Kidney tubule cell (primary cell): ENCODE results near the gene EYS.
A peak's percentile ranks its signal among the peaks of the same experiment; 100 is the strongest.
"Not testable (repeated sequence)": the region's sequence is repeated elsewhere in the genome, so short reads cannot be mapped to it uniquely, and the experiment has no call there.

Experiments used
- DNase-seq: peaks from one replicate; pipeline ENCODE4 v3.0.0-alpha.2; 2018; ENCODE audit warnings: low spot score

Gene EYS

DNA sequence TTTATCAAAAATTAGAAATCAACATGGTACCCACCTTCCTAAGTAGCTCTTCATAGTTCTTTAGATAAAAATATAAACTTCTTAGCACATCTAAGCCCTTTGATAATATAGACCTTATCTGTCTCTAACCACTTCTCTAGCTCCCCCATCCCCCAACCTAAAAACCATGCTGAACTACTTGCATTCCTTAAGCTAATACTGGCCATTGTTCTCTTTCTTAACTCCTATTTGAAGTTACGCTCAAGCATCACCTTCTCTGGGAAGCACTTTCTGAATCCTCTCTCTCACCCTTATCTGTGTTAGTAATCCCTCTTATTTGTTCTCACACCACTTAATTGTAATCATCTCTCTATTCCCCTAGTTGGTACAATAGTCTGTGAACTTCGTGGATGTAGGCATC is 1918.5 kb downstream of the EYS start:
- DNase-seq: no peak

DNA sequence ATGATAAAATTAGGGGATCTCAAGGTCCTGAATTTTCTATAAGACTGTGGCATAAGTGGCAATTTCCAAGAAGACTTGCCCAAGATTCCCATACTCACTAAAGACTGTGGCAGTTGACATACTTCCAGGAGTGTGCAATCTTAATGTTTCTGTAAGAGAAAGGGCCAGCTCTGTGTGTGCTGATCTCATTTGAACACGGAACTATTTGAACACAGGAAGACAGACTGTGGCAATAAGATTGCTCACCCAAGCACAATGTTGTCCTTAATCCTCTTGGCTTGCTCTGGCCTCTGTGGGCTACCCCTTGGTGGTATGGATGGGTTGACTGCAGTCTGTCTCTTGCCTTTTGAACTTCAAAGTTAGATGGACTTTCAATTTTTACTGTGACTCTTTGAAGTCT is 1920.0 kb downstream of the EYS start:
- DNase-seq: no peak

DNA sequence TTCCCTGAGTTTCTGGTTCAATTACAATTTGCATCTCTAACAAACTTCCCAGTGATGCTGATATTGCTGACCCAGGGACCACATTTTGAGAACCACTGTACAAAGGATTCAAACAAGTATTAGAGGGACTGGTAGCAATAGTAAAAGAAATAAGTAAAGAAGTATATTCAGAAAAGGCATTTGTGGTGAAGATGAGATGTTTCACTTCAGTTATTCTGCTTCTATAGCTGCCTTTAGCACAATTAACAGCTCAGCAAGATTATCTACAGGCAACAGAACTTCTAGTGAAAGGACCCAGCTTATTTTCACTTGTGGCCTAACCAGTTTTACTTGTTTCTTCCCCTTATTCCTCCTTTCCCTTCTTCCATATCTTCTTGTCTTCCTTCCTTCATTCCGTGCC is 1922.0 kb downstream of the EYS start:
- no peak for DNase-seq

DNA sequence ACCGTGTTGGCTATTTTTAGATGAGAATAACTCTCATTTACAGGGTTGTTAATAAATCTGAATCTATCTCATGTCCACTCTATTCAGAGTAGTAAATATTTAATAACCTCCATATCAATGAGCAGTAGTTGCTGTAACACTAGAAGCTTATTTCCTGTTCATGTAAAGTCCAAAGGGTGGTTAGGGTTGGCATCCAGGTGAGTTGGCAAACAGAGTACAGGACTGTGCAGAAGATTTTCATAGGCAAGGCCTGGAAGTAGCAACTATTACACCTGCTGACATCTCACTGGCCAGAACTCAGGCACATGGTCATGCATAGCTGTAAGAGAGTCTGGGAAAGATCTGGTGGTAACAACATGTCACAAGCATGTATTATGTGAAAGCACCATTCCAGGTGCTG is 1923.9 kb downstream of the EYS start:
- no peak for DNase-seq

DNA sequence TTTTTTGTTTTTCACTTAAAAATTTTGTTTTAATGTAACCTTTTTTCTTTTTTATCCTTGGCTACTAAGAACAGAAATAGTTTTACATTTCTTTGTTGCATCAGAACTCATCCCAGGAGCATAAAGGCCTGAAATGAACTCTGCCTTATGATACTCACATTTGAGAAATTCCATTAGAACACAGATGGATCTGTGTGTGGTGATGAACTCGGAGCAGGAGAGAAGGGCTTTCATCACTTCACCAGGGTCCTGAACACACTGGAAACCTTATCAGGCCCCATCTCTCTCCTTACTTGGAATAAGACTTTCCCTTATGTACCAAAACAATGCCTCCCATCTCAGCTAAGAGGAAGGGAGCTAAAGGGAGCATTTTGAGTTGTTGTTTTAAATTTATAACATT is 1932.1 kb downstream of the EYS start:
- no peak for DNase-seq

DNA sequence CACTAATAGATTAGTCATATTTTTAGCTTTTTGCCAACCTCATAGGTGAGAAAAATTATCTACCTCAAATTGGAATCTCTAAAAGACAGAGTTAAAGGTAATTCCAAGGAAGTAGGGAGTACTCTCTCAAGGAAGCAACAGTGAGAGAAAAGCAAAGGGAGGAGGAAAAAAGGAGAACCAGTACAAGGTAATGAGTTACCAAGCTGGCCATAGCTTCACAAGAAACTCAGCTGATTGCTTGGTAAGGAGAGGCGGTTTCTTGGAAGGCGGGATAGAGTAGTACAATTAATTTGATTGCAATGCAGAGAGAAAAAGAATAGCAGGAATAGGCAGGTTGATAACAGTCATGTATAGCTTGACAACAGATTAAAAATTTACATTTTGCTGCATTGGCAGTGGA is 1933.8 kb downstream of the EYS start:
- no peak for DNase-seq

DNA sequence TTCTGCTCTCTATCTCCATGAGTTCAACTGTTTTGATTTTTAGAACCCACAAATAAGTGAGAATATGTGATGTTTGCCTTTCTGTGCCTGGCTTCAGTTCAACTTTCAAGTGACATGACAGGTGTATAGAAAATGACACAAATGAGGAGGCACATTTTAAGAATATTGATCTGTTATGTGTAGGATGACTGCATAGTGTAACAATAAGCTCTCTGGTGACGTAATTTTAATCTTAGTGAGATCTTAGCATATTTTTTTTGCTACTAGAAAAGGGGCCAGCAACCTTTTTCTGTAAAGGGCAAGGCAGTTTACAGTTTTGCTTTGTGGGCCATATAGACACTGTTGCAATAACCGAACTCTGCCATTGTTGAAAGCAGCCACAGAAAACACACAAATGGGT is 1941.2 kb downstream of the EYS start:
- no peak for DNase-seq

DNA sequence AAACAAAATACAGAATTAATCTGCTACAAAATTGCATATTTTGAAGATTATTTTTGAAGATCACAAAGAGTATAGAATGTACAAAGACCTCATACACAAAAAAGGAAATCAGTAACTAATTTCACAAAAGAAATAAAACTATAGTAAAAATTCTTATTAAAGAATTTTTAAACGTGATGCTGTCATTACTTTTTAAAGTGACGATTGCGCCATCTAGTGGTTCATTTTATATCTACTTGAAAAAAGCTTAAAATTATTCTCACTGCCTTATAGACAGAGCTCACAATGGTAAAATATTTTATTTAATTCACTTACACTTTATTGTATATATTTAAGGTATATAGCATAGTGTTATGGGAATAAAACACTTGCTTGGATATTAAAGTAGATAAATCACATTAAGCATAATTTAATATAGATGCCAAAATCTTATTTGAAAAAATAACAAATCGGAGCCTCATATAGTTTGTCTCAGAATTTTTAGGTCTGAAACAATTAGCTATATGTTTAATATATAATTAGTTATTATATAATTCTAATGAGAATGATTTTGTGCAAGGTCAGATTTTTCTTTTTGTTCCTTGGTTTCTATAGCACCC is 1942.6 kb downstream of the EYS start:
- peak; percentile 66 for DNase-seq

DNA sequence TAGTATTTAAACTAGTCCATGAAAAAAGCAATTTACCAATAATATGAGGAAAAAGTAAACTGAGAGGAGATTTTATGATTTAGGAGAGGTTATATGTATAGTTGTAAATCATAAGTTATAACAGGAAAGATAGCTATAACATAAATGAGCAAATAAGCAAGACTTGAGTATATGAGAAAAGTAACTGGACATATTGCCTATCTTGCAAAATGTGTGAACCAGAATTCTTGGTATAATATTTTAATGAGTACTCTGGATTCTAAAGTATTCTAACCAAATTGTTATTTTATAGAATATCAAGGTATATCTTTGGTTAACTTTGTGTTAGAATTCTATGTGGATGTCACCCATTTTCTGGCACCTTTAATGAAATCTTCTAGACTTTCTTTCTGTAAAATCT is 1946.8 kb downstream of the EYS start:
- DNase-seq: no peak

DNA sequence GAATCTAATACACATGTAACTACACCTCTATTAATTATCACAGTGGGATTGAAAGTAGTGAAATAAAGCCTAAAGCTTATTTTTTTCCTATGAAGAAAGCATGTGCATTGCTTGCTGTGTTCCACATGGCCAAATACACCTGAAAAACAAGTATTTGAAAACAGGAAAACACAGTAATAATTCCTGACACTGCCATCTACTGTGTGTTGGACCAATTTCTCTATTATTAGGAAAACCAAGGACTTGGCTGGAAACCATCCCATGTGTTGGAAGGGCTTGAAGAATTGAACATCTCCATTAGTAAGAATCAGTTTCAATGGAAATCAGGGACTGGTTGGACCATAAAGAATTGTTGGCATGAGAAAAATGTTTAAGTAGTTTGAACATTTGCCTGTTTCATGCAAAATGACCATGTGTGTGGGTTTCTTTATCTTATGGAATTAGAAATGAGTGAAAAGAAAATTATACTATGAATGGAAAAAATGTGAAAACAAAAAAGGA is 1947.4 kb downstream of the EYS start:
- no peak for DNase-seq

DNA sequence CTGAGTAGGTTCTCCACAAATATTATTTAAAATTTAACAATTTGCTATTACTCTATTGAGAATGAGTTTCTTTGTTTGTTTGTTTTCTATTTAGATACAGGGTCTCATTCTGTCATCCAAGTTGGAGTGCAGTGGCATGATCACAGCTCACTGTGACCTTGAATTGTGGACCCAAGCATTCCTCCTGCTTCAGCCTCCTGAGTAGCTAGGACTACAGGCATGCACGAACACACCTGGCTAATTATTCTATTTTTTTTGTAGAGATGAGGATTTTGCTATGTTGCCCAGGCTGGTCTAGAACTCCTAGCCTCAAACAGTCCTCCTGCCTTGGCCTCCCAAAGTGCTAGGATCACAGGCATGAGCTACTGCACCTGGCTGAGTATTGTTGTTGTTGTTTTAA is 1949.2 kb downstream of the EYS start:
- no peak for DNase-seq

DNA sequence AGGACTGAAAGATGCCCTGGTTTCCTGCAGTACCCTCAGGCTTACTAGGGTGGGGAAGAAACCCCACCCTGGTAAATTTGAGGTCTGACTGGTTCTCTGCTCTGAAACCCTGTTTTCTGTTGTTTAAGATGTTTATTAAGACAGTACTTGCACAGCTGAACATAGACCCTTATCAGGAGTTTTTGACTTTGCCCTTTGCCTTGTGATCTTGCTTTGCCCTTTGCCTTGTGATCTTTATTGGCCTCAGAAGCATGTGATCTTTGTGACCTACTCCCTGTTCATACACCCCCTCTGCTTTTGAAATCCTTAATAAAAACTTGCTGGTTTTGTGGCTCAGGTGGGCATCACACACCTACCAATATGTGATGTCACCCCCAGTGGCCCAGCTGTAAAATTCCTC is 1949.8 kb downstream of the EYS start:
- not testable (repeated sequence) for DNase-seq

DNA sequence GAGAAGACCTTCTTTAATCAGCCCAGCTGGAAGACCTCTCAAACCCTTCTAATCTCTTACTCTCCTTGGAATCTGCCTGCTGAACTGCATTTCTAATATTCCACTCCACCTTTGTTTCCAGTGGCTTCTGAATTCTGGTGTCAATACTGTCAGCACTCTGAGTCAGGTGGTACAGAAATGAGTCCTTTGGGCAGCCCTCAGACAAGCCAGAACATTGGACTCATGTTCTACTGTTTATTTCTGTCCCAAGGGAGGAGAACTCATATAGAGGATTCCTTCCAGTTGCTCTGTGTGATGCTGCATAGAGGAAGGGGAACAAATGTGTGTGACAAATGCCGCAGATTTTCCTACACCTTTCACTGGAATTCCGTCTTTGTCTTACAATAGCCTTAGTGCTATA is 1956.6 kb downstream of the EYS start:
- no peak for DNase-seq

DNA sequence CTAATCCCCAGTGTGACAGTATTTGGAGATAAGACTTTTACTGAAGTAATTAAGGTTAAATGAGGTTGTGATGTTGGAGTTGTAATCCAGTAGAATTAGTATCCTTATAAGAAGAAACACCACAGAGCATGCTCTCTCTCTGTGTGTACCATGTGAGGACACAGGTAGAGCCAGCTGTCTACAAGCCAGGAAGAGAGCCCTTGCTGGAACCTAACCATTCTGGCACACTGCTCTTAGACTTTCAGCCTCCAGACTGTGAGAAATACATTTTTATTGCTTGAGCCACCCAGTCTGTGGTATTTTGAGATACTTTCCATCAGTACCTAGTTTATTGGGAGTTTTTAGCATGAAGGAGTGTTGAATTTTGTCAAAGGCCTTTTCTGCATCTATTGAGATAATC is 1961.2 kb downstream of the EYS start:
- DNase-seq: no peak

DNA sequence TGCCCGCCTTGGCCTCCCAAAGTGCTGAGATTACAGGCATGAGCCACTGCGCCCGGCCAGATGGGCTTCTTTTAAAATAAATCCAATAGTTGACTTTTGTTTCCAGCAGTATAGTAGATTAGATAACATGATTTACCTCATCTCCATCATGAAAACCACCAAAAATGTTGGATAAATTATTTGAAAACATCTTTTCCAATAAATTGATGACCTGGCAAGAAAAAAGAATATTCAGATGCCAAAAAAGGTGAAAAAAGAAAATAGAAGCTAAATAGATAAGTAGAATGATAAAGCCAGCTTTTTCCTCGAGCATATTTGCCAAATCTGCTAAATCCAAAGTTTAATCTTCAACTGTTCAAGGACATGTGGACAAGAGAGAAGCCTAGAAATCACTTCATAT is 1962.2 kb downstream of the EYS start:
- DNase-seq: no peak

DNA sequence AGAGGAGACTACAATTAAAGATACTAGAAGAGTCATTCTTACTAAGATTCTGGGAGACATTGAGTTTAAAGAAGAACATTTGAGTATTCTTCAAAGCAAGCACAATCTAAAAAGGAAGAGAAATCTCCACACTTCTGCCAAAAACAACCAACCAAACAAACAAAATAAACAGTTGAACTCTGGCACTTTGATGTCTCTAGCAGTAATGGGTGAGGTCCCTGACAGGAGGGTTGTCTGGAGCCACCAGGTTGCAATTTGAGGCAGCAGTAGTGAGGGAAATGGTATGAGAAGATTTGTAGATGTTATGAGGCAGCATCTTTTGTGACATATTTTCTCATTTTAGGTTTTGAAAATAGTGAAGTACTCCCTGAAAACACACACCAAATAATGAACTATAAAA is 1963.3 kb downstream of the EYS start:
- no peak for DNase-seq

DNA sequence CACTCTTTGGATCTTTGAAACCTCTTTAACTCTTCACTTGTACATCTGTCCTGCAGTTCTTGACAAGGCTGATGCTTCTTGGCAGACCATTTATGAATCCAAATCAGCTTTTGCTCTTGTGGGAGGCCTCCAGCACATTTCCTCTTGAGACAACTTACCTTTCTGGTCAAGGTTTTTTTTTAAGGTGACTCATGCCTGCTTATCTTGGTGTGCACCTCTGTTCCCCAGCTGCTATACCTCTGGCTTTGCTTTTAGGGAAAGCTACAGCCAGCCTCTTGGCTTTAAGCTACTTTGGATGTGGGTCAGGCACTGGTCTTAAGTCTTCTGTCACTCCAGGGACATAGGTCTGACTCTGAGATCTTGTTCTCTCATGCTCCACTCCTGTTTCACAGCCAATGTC is 1965.0 kb downstream of the EYS start:
- peak; percentile 32 for DNase-seq

DNA sequence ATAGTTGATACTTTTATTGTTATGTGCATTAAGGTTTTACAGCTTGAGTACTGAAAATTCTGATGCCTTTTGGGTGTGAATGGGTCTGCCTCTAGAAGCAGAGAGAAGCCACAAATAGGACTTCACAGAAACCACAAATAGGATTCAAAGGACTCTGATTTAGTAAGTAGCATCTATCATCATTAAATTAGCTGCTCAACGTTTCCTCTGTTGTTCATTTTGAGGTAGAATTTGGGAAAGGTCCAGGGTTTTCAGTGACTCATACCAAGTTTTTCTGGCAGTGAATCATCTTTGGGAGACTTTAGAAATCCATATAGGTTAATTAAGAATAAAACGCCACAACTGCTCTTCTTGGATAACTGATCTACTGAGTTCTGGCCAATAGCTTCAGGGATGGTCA is 1966.3 kb downstream of the EYS start:
- DNase-seq: peak; percentile 58

DNA sequence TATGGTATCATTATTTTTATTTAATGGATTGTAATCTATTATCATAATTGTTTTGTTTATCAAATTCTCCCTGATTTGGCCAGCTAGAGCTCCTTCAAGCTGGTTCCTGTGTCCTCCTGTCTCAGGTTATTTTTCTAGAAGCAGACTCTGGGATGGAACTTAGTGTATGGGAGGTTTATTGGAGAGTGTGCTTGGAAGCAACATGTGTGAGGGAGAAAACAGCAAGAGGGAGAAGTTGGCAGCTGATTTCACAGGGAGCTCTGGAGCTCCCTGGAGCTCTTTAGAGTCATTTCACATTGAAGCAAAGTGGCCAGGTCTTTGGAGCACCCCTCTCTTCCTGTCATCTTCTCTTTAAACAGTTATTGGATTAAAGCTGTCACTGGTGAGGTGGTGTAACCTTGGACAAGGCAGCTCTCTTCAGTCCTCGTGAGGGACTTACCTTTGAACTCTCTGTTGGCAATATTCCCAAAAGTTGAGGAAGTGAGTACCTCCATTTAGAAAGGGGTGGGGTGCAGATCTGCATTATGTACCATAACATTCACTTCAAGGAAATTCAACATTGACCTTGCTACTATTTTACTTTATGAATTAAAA is 1967.8 kb downstream of the EYS start:
- DNase-seq: no peak

DNA sequence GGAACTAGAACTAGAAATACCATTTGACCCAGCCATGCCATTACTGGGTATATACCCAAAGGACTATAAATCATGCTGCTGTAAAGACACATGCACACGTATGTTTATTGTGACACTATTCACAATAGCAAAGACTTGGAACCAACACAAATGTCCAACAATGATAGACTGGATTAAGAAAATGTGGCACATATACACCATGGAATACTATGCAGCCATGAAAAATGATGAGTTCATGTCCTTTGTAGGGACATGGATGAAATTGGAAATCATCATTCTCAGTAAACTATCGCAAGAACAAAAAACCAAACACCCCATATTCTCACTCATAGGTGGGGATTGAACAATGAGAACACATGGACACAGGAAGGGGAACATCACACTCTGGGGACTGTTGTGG is 1968.8 kb downstream of the EYS start:
- DNase-seq: not testable (repeated sequence)

DNA sequence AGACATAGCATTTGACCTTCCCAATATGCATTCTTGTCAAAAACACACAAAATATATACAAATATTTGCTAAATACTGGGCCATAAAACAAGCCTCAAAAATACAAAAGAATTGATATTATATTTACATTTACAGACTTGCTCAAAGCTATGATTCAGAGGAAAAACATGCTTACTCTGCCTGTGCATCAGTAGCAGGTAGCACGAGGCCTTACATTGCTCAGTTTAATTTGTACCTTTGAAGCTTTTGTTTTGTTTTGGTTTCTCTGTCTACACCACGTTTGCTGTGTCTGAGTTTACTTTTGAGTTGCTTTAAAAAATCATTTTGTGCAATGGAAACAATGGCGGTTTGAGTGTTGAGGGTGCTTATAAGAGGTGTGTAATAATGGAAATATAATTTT is 1972.1 kb downstream of the EYS start:
- DNase-seq: no peak

DNA sequence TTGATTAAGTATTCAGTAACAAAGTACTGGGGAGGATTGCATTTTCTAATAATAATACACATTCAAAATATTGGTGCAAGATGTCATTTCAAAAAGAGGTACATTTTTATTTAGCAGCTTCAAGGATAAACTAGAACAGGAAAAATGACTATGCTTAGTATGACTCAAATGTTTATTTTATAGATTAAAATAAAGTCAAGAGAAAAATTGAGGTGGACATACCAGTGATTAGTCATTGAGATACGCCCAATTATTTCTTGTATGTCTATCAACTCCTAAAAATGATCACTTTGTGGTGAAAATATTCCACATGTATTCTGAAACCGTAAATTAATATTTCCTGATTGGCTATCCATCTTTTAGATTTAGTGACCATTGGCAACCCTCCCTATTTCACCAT is 1974.7 kb downstream of the EYS start:
- no peak for DNase-seq

DNA sequence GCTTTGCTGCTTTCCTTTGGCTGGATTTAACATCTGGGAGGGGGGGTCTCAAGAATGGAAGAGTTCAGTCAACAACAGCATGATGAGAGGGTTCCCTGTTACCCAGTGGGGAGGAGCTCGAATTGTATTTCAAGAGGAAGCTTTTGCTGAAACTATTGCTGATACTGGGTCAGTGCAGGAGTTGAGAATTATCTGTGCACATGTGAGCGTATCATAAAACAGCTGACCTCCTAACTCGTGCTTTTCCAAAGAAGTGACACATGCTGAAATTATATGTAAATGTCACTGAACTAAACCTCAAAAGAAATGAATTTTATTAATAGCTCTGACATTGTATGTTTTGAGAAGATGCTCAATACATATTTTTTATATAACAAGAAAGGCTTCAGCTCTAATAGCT is 1975.1 kb downstream of the EYS start:
- no peak for DNase-seq

DNA sequence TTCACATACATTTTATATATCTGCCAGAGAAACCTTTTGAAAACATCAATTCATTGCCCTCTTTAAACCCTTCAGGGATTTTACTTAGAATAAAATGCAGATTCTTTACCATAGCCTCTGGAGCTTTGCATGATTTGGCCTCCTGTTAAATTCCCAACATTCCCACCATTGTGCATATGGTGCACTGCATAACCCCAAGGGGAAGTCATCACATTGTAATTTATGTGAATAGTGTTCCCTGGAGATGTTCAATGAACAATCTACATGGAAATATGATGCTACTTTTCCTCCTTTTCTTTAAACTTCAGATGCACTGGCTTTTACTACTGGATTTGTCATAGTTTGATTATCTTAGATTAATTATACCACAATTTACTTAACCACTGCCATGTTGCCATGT is 1976.7 kb downstream of the EYS start:
- no peak for DNase-seq
